ENCODE measurements around the gene GPATCH8. TPM values are rescaled to one million over a fixed set of nuclear protein-coding genes. Genes with fewer than 3 reads are reported as not detected.

Gene GPATCH8
- total RNA-seq, 4 donors from 2014 or later, result 55.1 to 71.2 (median 59.8) TPM

- Histone ChIP-seq H3K4me1 (no peaks in the 10 kb centered on the region), H3K27ac (no peak overlapping the region), H3K27me3 (no peaks in the 10 kb centered on the region), H3K9me3 (no peaks in the 10 kb centered on the region), H3K36me3 (peaks cover 0 to 38% (median 4%) of the 10 kb centered on the region in 3 donors), H3K4me3 (peak overlapping the region in 1 of 4 donors; percentile 51)
- no peak for TF ChIP-seq EP300 (IDR thresholded peaks at IDR 0.05)
- TF ChIP-seq POLR2A (IDR thresholded peaks at IDR 0.05), result no peak
- peak in 3 of 5 experiments; percentile 16 to 44 (median 17) for TF ChIP-seq CTCF (IDR thresholded peaks at IDR 0.05)
- 70 to 72% methylated on average over 39 to 51 of the region's 77 CpGs for WGBS, 2 donors
- DNase-seq (ENCODE audit: low spot score in 2 of 2), result no peak
These were observed 148.3 kb downstream of the GPATCH8 start for GRCh38 chr17:44354582-44355561.

- Histone ChIP-seq H3K27me3 (no peaks in the 10 kb centered on the region), H3K36me3 (peaks cover 0 to 48% (median 4%) of the 10 kb centered on the region in 3 donors), H3K27ac (peak overlapping the region in 2 of 4 donors; percentile 45 to 72), H3K4me1 (no peaks in the 10 kb centered on the region), H3K9me3 (no peaks in the 10 kb centered on the region), H3K4me3 (peak overlapping the region in 2 of 4 donors; percentile 40 to 51)
- no peak for DNase-seq (ENCODE audit: low spot score in 2 of 2)
- WGBS, 2 donors, result 63 to 75% methylated on average over 4 to 53 of the region's 98 CpGs
- TF ChIP-seq EP300 (IDR thresholded peaks at IDR 0.05) (no peak), POLR2A (IDR thresholded peaks at IDR 0.05) (no peak), CTCF (IDR thresholded peaks at IDR 0.05) (no peak)
These were observed 149.4 kb downstream of the GPATCH8 start for GRCh38 chr17:44353672-44354331.

- H3K9me3 ChIP-seq, result no peaks in the 10 kb centered on the region
- peaks cover 0 to 53% (median 4%) of the 10 kb centered on the region in 3 donors for H3K36me3 ChIP-seq
- peak overlapping the region in 3 of 4 donors; percentile 33 to 72 (median 45) for H3K27ac ChIP-seq
- H3K4me3 ChIP-seq, result peak overlapping the region in 2 of 4 donors; percentile 40 to 51
- H3K27me3 ChIP-seq, result no peaks in the 10 kb centered on the region
- H3K4me1 ChIP-seq, result no peaks in the 10 kb centered on the region
- 50 to 62% methylated on average over 11 to 16 of the region's 22 CpGs for WGBS, 2 donors
- no peak for DNase-seq (ENCODE audit: low spot score in 2 of 2)
- TF ChIP-seq CTCF (IDR thresholded peaks at IDR 0.05) (no peak), EP300 (IDR thresholded peaks at IDR 0.05) (no peak), POLR2A (IDR thresholded peaks at IDR 0.05) (no peak)
These were observed 150.2 kb downstream of the GPATCH8 start for GRCh38 chr17:44352828-44353671.

- H3K9me3 ChIP-seq, result no peaks in the 10 kb centered on the region
- H3K4me3 ChIP-seq, result no peak overlapping the region
- no peak for TF ChIP-seq CTCF (IDR thresholded peaks at IDR 0.05)
- TF ChIP-seq EP300 (IDR thresholded peaks at IDR 0.05), result no peak
- TF ChIP-seq POLR2A (IDR thresholded peaks at IDR 0.05), result no peak
- H3K27ac ChIP-seq, result no peak overlapping the region
- peaks cover 0 to 4% (median 2%) of the 10 kb centered on the region in 4 donors for H3K4me1 ChIP-seq
- WGBS, 2 donors, result 80 to 82% methylated on average over 19 to 32 of the region's 36 CpGs
- H3K27me3 ChIP-seq, result no peaks in the 10 kb centered on the region
- DNase-seq (ENCODE audit: low spot score in 2 of 2), result no peak
- peaks cover 0 to 53% (median 4%) of the 10 kb centered on the region in 3 donors for H3K36me3 ChIP-seq
These were observed 151.0 kb downstream of the GPATCH8 start for GRCh38 chr17:44351961-44352827.
